OCI-LY1 (cell line): ENCODE results near the gene THAP4.

Experiments used
- H2AFZ ChIP-seq: fragments of 200-600 bp; sonication (generic), shearing (Covaris generic); 2 replicates; pipeline ENCODE4 v1.6.0; 2014; ENCODE audit warnings: antibody characterized with exemption, mild to moderate bottlenecking, low read length
- H3F3A ChIP-seq: fragments of 200-600 bp; sonication (generic), shearing (Covaris generic); 2 replicates; pipeline ENCODE4 v1.6.0; 2014; ENCODE audit warnings: mild to moderate bottlenecking, antibody characterized with exemption, low read length, moderate library complexity; ENCODE audit not compliant: insufficient read depth
- H3K27ac ChIP-seq: fragments of 200-600 bp; sonication (generic); 2 replicates; pipeline ENCODE4 v1.5.1; 2014; ENCODE audit warnings: low read length, mixed run types, mild to moderate bottlenecking, low read depth; ENCODE audit not compliant: poor library complexity, severe bottlenecking
- H3K27me3 ChIP-seq: fragments of 200-600 bp; sonication (generic); 2 replicates; pipeline ENCODE4 v1.6.0; 2014; ENCODE audit warnings: antibody characterized with exemption, mild to moderate bottlenecking, low read length, moderate library complexity; ENCODE audit not compliant: insufficient read depth
- H3K36me3 ChIP-seq: fragments of 200-600 bp; sonication (generic); 2 replicates; pipeline ENCODE4 v1.6.1; 2014; ENCODE audit warnings: mild to moderate bottlenecking, antibody characterized with exemption, low read length, moderate library complexity, mixed read lengths; ENCODE audit not compliant: insufficient read depth
- H3K4me1 ChIP-seq: fragments of 200-600 bp; sonication (generic); 2 replicates; pipeline ENCODE4 v1.5.1; 2014; ENCODE audit warnings: mild to moderate bottlenecking, low read length, moderate library complexity; ENCODE audit not compliant: insufficient read depth, severe bottlenecking
- H3K4me2 ChIP-seq: fragments of 200-600 bp; sonication (generic), shearing (Covaris generic); 2 replicates; pipeline ENCODE4 v1.6.1; 2014; ENCODE audit warnings: low read length
- H3K4me3 ChIP-seq: fragments of 200-600 bp; sonication (generic); 2 replicates; pipeline ENCODE4 v1.5.1; 2014; ENCODE audit warnings: low read length, low read depth, mild to moderate bottlenecking, mixed read lengths; ENCODE audit not compliant: poor library complexity, severe bottlenecking
- H3K79me2 ChIP-seq: fragments of 200-600 bp; shearing (Covaris generic); 2 replicates; pipeline ENCODE4 v1.6.1; 2016; ENCODE audit warnings: mixed run types, low read length, mixed read lengths; ENCODE audit not compliant: insufficient read depth
- H3K9ac ChIP-seq: fragments of 200-600 bp; sonication (generic), shearing (Covaris generic); 2 replicates; pipeline ENCODE4 v1.6.1; 2014; ENCODE audit warnings: mild to moderate bottlenecking, low read length, mixed read lengths
- H3K9me2 ChIP-seq: fragments of 200-600 bp; sonication (generic), shearing (Covaris generic); 2 replicates; pipeline ENCODE4 v1.6.1; 2014; ENCODE audit warnings: low read depth, mild to moderate bottlenecking, low read length, mixed read lengths
- H3K9me3 ChIP-seq: fragments of 200-600 bp; shearing (Covaris generic); 2 replicates; pipeline ENCODE4 v1.6.1; 2014; ENCODE audit warnings: low read length, mixed read lengths
- H4K20me1 ChIP-seq: fragments of 200-600 bp; sonication (generic), shearing (Covaris generic); 2 replicates; pipeline ENCODE4 v1.6.0; 2016; ENCODE audit warnings: mild to moderate bottlenecking, low read length; ENCODE audit not compliant: insufficient read depth
- CTCF ChIP-seq: fragments of 200-600 bp; sonication (generic), shearing (Covaris generic); IDR thresholded peaks from 2 replicates; pipeline ENCODE4 v1.5.1; 2017; ENCODE audit warnings: mild to moderate bottlenecking, antibody characterized with exemption, low read length, moderate library complexity, mixed read lengths
- EZH2 ChIP-seq: fragments of 200-600 bp; sonication (generic), shearing (Covaris generic); IDR thresholded peaks from 2 replicates; pipeline ENCODE4 v1.8.0; 2017; ENCODE audit warnings: borderline replicate concordance, mixed run types, mild to moderate bottlenecking, antibody characterized with exemption, low read length, moderate library complexity, mixed read lengths

The THAP4 gene

GRCh38 chr2:241648453-241648852 lies 11.5 kb upstream of the THAP4 start:
- Histone ChIP-seq H3K4me1 (no peaks in the 10 kb centered on the region), H3K27ac (no peak overlapping the region), H3K27me3 (no peaks in the 10 kb centered on the region), H4K20me1 (no peaks in the 10 kb centered on the region), H3K79me2 (peaks cover 19% of the 10 kb centered on the region; the same call in 1 of the 2 replicates), H3K4me3 (no peak overlapping the region), H3K9me2 (no peaks in the 10 kb centered on the region), H3K4me2 (no peak overlapping the region), H2AFZ (no peak overlapping the region), H3K9me3 (no peaks in the 10 kb centered on the region), H3F3A (no peaks in the 10 kb centered on the region), H3K36me3 (peaks cover 36% of the 10 kb centered on the region), H3K9ac (no peak overlapping the region)
- TF ChIP-seq CTCF (no peak), EZH2 (no peak)

- TF ChIP-seq EZH2 (no peak), CTCF (no peak)
- Histone ChIP-seq H3F3A (no peaks in the 10 kb centered on the region), H3K36me3 (peaks cover 14% of the 10 kb centered on the region), H3K9me3 (no peaks in the 10 kb centered on the region), H2AFZ (no peak overlapping the region), H3K4me2 (no peak overlapping the region), H3K27me3 (no peaks in the 10 kb centered on the region), H3K9ac (no peak overlapping the region), H3K4me3 (no peak overlapping the region), H4K20me1 (no peaks in the 10 kb centered on the region), H3K79me2 (peaks cover 28% of the 10 kb centered on the region), H3K4me1 (no peaks in the 10 kb centered on the region), H3K9me2 (no peaks in the 10 kb centered on the region), H3K27ac (no peak overlapping the region)
Measured at GRCh38 chr2:241645915-241646645, 9.1 kb upstream of the THAP4 start.

GRCh38 chr2:241645056-241645914 lies 8.3 kb upstream of the THAP4 start:
- no peak for TF ChIP-seq CTCF
- no peak for TF ChIP-seq EZH2
- Histone ChIP-seq H3K79me2 (peaks cover 35% of the 10 kb centered on the region), H3K9ac (no peak overlapping the region), H2AFZ (no peak overlapping the region), H4K20me1 (no peaks in the 10 kb centered on the region), H3K9me3 (peaks cover 3% of the 10 kb centered on the region), H3K4me2 (no peak overlapping the region), H3K27ac (no peak overlapping the region), H3K4me3 (no peak overlapping the region), H3K4me1 (no peaks in the 10 kb centered on the region), H3K27me3 (no peaks in the 10 kb centered on the region), H3K9me2 (no peaks in the 10 kb centered on the region), H3K36me3 (peaks cover 15% of the 10 kb centered on the region), H3F3A (no peaks in the 10 kb centered on the region)
